Left lobe of liver (tissue), 2 donors: ENCODE results near the gene LCN9. TPM values are rescaled to one million over a fixed set of nuclear protein-coding genes. Genes with fewer than 3 reads are reported as not detected.

Experiments
- ATAC-seq: fragments of 200-7000 bp; cut with Tn5 transposase; one replicate; pipeline ENCODE4 v1.9.1; 2020; ENCODE audit warnings: mild to moderate bottlenecking, moderate library complexity
- DNase-seq: peaks from one replicate; pipeline ENCODE4 v3.0.0-alpha.2; 2020; ENCODE audit warnings: low spot score
- total RNA-seq: library from RNA; stranded (reverse); gene quantifications from one replicate; pipeline ENCODE4 v1.2.1, GENCODE V29; 2021
- donor health status: DM: no; HTN: no; CAD: no; lungs with moderate emphysema.
- donor health status: DM: no; HTN: yes; CAD: no.

The LCN9 gene
- total RNA-seq, 1 donor from 2014 or later = not detected

GRCh38 chr9:135695036-135695435 lies 31.9 kb downstream of the LCN9 start:
- DNase-seq = no peak
- no peak for ATAC-seq

GRCh38 chr9:135695642-135696041 lies 32.5 kb downstream of the LCN9 start:
- ATAC-seq = no peak
- DNase-seq = no peak

DNA sequence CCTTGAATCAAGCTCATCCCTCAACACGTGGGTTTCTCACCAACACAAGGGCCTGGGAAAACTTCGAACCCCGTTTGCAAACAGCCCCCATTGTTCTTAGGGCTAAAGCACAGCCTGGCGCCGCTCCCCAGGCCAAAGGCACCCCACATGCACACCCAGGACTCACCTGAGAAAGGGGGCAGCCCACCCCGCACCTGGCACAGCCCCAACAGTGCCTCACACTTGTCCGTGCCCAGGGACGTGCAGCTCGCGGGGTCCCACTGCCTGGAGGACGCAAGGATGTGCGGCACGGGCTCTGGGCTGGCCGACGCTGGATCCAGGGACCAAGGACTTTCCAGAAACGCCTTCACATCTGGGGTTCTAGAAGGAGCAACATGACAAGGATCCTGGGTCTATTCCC lies 33.3 kb downstream of the LCN9 start:
- no peak for DNase-seq

DNA sequence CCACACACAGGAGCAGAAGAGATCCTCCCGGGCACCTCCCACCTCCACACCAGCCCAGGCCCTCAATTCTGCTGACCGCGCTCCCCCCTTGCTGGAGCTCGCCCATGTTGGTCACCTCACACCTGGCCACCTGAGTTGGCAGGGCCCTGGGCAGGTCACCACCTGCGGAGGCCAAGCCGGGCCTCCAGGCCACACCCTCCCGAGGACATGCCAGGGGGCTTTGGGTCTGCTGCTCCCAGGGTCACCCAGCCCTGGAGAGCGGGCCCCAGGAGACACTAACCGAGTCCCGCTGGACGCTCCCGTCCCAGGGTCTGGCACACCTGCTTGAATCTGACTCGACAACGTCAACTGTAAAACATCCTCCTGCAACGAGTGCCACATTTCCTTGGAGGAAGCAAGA lies 34.1 kb downstream of the LCN9 start:
- DNase-seq (no peak), ATAC-seq (no peak)

More for the DNA sequence above, 33.3 kb downstream of the LCN9 start:
- no peak for ATAC-seq

DNA sequence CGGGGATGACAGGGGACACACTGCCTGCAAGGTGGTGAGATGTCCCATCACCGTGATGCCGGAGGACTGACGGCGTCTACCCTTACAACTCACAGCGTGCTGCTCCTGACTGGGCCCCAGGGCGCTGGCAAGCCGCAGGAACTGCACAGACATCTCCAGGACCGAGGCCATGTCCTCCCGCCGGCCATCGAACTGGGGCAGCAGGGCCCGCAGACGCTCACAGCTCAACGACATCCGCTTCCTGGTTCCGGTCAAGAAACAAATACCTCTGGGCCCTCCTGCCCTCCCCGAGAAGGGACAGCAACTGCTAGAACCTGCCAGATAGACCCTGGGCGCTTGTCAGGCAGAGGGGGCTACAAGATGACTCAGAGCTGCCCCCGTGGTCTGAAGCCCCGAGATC lies 35.1 kb downstream of the LCN9 start:
- DNase-seq (no peak), ATAC-seq (no peak)

DNA sequence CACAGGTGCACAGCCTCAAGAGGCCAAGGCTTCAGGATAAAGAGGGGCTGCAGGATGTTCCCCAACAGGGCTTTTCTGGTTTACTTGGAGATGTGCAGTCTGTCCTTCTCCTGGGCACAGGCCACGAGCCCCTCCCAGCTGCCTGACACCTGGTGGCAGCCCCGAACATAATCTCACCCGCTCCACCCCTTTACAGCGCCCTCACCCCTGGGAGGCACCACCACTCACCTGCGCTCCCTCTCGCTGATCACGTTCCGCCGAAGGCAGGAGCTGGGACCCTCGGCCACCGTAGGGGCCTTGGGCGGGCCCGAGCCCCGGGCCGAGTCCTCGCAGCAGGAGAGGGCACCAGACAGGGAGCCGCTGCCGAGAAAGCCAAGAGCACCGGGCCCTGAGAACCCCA lies 35.7 kb downstream of the LCN9 start:
- no peak for DNase-seq
- no peak for ATAC-seq

GRCh38 chr9:135699440-135699839 lies 36.3 kb downstream of the LCN9 start, which contains the start of gene SOHLH1:
Gene SOHLH1 (minus strand): TSS chr9:135699481. CDS start chr9:135699467, 14 bp downstream.
- DNase-seq (no peak), ATAC-seq (no peak)

- no peak for DNase-seq
These were observed 37.4 kb downstream of the LCN9 start for GRCh38 chr9:135700525-135700924.

GRCh38 chr9:135701067-135701958 lies 38.2 kb downstream of the LCN9 start:
- ATAC-seq = no peak

More at GRCh38 chr9:135700525-135700924, 37.4 kb downstream of the LCN9 start:
- peak; percentile 55 for ATAC-seq

GRCh38 chr9:135701959-135702721 lies 39.0 kb downstream of the LCN9 start, which contains the start of gene KCNT1:
Gene KCNT1 (plus strand): TSS chr9:135702185. CDS start chr9:135702259, 74 bp downstream.
- ATAC-seq (peak; percentile 78), DNase-seq (no peak)

More at GRCh38 chr9:135701067-135701958, 38.2 kb downstream of the LCN9 start:
- DNase-seq = no peak

DNA sequence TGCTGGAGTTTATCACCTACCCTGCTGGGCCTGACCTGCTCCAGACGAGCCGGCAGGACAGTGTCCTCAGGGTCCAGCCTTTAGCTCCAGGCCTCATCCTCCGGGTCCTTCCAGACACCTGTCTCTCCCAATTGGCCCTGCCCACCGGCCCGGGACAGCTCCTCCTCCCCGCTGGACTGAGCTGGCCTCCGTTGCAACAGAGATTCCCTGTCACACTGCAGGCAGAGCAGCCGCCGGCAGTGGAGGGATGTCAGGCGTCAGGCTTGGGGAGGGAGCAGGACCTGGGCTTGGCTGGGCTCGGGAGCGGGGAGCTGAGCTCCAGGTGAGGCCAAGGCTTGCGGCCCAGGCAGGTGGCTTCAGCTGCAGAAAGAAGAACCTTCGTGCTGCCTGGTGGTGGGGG lies 40.6 kb downstream of the LCN9 start:
- ATAC-seq = no peak

DNA sequence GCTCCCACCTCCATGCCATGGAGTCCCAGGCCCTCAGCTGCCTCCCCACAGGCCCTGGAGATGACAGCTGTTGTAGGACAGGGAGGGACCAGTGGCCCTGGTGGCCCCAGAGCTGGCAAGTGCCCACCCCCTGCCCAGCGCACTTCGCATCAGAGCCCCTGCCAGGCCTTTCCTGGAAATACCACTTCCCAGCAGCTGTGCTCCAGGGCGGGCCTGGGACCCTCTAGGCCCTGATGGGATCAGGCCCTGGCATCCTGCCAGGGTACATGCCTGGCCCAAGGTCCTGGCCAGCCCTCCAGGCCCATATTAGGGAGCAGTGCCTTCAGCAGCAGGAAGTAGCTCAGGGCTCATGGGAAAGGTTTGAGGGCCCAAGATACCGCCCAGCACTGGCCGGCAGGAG lies 41.4 kb downstream of the LCN9 start:
- DNase-seq (no peak), ATAC-seq (no peak)

More for the DNA sequence above, 40.6 kb downstream of the LCN9 start:
- DNase-seq = no peak

GRCh38 chr9:135705376-135705775 lies 42.3 kb downstream of the LCN9 start:
- ATAC-seq = no peak

GRCh38 chr9:135706288-135706687 lies 43.2 kb downstream of the LCN9 start:
- ATAC-seq = no peak
- no peak for DNase-seq

More at GRCh38 chr9:135705376-135705775, 42.3 kb downstream of the LCN9 start:
- DNase-seq = no peak

GRCh38 chr9:135707252-135708138 lies 44.4 kb downstream of the LCN9 start:
- no peak for ATAC-seq

DNA sequence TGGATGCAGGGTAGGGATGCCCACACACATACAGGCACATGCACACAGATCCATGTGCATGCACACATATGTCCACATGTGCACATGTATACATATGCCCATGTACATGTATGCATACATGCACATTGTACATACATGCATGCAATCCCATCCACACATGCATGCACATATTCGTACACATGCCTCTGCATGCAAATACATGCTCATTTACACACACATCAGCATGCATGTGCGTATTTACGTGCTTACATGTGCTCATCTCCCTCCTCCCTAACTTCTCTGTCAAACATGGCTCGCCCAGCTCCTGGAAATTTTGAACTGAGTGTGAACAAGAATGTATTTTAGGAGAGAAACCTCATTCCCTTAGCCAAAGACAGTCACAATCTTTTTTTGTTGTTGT lies 45.1 kb downstream of the LCN9 start:
- no peak for ATAC-seq
- DNase-seq = no peak

More at GRCh38 chr9:135707252-135708138, 44.4 kb downstream of the LCN9 start:
- no peak for DNase-seq

DNA sequence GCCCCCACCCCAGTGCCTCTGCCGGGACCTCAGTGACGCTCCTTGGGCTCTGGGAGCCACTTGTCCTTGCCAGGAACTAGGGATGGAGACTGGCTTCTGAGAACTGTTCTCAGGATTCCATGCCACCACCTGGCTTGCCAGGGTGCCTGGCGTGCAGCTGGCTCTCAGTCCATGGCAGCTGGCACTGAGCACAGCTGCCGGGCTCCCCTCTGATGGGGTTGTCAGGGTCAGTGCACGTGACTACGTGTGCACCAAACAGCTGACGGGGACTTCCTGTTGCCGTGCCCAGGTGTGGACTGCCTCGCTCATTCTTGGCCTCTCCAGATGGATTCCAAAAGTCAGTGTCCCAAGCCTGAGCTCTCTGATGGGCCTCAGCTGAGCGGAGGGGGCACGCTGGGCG lies 48.3 kb downstream of the LCN9 start:
- DNase-seq (no peak), ATAC-seq (no peak)

DNA sequence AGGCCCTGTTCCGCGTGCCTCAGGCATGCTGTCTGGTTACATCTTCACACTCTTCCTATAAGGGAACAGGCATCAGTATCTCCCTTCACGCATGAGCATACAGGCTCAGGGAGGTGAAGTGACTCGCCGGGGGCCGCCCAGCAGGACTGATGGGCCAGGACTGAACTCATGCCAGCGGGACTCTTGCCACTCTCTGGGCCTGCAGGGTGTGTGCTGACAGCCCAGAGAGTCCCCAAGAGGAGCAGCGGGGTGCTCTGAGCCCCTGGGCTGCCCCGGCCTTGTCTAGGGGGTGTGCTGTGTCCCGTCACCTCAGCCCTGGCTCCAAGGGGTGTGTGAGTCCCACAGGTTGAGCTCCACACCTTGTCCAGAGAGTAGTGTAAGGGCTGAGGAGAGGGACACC lies 48.8 kb downstream of the LCN9 start:
- no peak for ATAC-seq
- DNase-seq = no peak

DNA sequence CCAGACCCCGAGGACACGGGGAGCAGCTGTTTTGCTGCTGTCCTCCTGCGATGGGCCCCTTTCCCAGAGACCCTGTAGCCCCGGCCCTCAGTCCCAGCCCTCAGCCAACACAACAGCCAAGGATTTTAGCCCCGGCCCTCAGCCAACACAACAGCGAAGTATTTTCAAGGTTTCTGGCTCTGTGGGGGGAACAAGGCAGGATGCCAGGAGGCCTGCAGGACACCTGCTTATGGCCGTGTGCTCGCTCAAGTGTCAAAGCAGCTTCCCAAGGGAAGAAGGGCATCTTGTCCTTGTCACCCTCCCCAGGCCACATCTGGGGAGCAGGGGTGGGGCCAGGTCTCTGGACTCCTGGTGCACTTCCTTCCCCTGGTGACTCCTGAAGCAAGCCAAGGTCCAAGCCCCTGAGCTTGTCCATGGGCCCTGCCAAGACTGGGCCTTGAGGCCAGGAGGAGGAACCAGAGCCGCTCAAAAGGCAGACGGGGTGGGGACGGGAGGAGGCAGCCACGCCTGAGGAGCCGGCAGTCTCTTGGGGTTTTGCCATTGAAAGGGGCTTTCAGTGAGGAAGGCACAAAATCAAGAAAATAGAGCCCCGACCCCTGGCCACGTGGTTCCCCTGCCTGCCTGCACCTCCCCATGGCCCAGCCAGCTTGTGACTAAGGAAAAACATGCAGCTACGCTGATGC lies 49.6 kb downstream of the LCN9 start:
- no peak for DNase-seq
- ATAC-seq = no peak
